Measurements from ENCODE around the gene PRDM11.

Gene PRDM11

DNA sequence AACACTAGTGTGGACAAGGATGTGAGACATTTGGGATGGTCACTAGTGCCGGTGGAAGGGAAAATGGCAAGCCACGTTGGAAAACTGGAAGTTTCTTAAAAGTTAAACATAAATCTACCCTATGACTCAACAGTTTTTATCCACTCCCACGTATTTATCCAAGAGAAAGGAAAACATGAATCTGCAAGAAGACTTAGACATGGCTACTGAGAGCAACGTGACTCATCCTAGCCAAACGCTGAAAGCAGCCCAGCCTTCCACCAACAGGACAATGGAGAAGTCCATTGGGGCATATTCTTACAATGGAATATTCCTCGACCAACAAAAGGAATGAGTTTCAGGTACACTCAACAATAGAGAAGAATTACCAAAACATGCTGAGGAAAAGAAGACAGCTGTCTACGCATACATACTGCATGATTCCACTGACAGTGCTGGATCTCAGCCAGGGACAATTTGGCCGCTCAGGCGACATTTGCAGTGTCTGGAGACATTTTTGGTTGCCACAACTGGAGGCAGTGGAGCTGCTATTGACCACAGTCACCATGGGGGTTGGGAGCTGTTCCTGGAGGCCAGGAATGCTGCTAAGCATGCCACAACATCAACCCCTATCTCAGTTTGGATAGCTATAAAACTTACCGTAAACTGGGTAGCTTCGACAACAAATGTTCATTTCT, 118.5 kb downstream of the PRDM11 start:
- TF ChIP-seq CTCF (IDR thresholded peaks at IDR 0.05; ENCODE audit: borderline replicate concordance, control extremely low read depth, extremely low read depth, insufficient read depth, missing control alignments): no peak
- no peak for DNase-seq (ENCODE audit: low spot score)
- in situ Hi-C loops (cut with MboI; ENCODE audit: low sequenced_read_pairs, unreplicated experiment): no loop called here

DNA sequence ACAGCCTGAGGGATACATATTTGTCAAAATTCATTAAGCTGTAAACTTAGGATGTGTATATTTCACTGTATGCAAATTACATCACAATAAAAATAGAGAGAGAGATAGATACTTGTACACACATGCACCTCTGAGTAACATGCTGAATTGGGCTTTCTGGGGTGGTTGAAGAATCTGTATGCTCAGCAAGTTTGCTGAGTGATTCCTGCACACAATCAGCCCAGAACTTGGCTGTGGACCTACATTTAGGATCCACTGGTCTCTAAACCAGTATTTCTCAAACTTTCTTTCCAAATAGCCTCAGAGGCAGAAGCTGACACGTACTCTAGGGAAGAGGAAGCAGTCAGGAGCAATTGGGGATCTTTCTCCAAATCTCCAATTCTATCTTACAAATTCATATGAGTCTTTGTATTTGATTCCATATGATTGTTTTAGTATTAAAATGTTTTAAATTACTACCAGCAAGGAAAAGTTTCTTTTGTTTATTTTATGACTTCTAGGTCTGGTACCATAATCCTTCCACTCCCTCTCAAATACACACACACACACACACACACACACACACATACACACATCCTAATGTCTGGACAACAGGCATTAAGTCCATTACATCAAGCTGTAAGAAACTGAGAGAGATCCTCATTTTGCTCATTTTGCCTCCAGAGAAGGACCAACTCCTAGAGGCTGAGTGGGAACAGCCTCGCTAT, 119.7 kb downstream of the PRDM11 start:
- no peak for DNase-seq (ENCODE audit: low spot score)
- in situ Hi-C loops (cut with MboI; ENCODE audit: low sequenced_read_pairs, unreplicated experiment): no loop called here
- TF ChIP-seq CTCF (IDR thresholded peaks at IDR 0.05; ENCODE audit: borderline replicate concordance, control extremely low read depth, extremely low read depth, insufficient read depth, missing control alignments): no peak

DNA sequence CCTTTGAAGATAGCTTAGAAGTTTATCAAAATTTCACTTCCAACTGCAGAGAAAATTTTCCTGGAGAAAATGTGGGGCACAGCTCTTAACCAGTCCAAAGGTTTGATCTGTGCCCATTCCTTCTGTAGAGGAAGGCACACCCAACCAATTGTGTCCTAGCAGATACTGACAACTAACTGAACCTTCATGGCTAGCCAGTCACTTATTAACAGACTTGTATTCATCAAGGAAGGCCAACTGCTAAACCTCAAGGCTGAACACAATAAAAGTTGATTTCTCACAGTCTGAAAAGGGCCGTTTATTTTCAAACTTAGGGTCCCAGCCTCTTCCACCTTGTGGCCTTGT, 120.2 kb downstream of the PRDM11 start:
- in situ Hi-C loops (cut with MboI; ENCODE audit: low sequenced_read_pairs, unreplicated experiment): no loop called here
- no peak for TF ChIP-seq CTCF (IDR thresholded peaks at IDR 0.05; ENCODE audit: borderline replicate concordance, control extremely low read depth, extremely low read depth, insufficient read depth, missing control alignments)
- DNase-seq (ENCODE audit: low spot score): no peak

- TF ChIP-seq CTCF (IDR thresholded peaks at IDR 0.05; ENCODE audit: borderline replicate concordance, control extremely low read depth, extremely low read depth, insufficient read depth, missing control alignments): peak; percentile 13
- in situ Hi-C loops (cut with MboI; ENCODE audit: low sequenced_read_pairs, unreplicated experiment): no loop called here
- peak; percentile 44 for DNase-seq (ENCODE audit: low spot score)
These were observed 120.6 kb downstream of the PRDM11 start for GRCh38 chr11:45267052-45267451.

- no peak for DNase-seq (ENCODE audit: low spot score)
- in situ Hi-C loops (cut with MboI; ENCODE audit: low sequenced_read_pairs, unreplicated experiment): no loop called here
- TF ChIP-seq CTCF (IDR thresholded peaks at IDR 0.05; ENCODE audit: borderline replicate concordance, control extremely low read depth, extremely low read depth, insufficient read depth, missing control alignments): no peak
These were observed 121.3 kb downstream of the PRDM11 start for GRCh38 chr11:45267652-45268299.

- DNase-seq (ENCODE audit: low spot score): no peak
- in situ Hi-C loops (cut with MboI; ENCODE audit: low sequenced_read_pairs, unreplicated experiment): no loop called here
- no peak for TF ChIP-seq CTCF (IDR thresholded peaks at IDR 0.05; ENCODE audit: borderline replicate concordance, control extremely low read depth, extremely low read depth, insufficient read depth, missing control alignments)
These were observed 123.2 kb downstream of the PRDM11 start for GRCh38 chr11:45269678-45270077.
